Body of pancreas (tissue), 4 donors: ENCODE results near the gene ATL1.
"Not testable (repeated sequence)": the region's sequence is repeated elsewhere in the genome, so short reads cannot be mapped to it uniquely, and the experiment has no call there.

Experiments used
- CTCF ChIP-seq, 7 experiments: fragments of 450-650 bp in 4 of 7; fragments of 200-600 bp in 3 of 7; sonication (generic) in 3 of 7; IDR thresholded peaks; one replicate each; pipeline ENCODE4 v1.5.1; 2016 to 2019; ENCODE audit warnings: antibody characterized with exemption in 7 of 7
- POLR2A ChIP-seq, 3 donors: fragments of 450-650 bp; IDR thresholded peaks; one replicate each; pipeline ENCODE4 v1.6.1; 2016; ENCODE audit warnings: antibody characterized with exemption in 3 of 3, mild to moderate bottlenecking in 2 of 3

DNA sequence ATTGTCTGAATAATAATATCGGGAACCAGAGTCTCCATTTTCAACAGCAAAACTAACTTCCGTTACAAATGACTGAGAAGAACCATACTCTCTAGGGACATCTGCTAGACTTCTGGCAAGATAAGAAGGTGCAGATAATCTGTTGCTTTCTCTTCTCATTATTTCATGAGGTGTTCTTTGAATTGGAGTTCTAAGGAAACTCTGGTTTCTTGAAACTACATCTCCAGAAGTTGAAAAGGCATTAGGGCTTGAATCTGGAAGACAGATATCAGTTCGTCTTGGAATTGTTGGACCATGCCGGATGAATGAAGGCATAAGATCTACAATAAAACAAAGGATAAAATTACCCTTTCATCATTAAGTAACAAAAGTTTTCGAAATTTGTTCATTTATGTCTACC, 105.4 kb downstream of the ATL1 start:
- TF ChIP-seq CTCF, POLR2A (IDR thresholded peaks at IDR 0.05): not testable (repeated sequence)
